ENCODE results near the gene IL12RB2. TPM values are rescaled to one million over a fixed set of nuclear protein-coding genes. Genes with fewer than 3 reads are reported as not detected.

IL12RB2 gene
- total RNA-seq, 1 experiment from 2014 or later: not detected

DNA sequence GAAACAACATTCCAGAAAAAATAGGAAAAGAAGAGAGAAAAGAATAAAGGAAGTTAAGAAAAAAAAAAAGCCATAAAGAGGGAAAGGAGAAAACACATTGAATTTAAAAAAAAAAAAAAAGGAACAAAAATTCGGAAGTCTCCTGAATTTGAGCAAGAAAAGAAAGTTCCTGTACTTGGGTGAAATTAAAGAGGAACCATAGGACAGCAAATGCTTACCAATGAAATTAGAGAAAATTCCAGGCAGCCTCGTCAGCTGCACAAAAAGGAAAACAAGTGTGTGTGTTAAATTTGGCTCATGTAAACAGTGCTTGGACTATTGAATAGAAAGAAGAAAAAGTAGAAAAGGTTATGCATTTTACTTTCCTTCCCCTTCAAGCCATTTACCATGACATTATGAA, 4.9 kb downstream of the IL12RB2 start:
- DNase-seq (ENCODE audit: extremely low read depth, low read depth): no peak

DNA sequence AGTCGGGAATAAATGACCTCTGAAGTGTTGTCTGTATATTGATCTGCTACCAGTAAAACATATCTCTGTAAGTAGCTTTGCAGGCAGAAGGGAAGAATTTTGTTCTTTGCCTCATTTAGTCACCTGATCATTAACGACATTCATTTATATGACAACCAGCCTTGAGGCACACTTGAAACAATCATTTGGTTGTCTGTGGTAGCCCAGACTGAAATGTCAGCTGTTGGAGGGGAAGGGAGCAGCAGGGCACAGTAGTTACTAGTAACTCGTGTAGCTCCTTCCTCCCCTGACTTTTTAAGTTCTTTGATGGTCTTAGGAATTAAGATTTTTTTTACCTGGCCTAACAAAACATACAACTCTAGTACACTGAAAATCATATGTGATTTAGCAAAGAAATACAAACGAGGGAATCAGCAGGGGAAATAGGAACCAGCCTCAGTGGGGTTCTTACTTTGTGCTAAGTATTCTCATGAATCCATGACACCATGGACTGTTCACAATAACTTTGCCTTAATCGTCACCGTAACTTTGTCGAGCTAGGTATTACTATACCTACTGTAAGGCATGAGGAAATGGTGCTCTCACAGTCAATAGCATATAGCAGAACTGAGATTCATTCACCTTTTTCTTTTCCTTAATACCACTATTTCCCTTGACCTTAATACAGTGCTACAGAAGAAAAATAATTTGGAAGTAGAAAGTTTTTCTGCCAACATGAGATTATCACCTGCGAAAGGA, 6.4 kb downstream of the IL12RB2 start:
- no peak for DNase-seq (ENCODE audit: extremely low read depth, low read depth)

DNA sequence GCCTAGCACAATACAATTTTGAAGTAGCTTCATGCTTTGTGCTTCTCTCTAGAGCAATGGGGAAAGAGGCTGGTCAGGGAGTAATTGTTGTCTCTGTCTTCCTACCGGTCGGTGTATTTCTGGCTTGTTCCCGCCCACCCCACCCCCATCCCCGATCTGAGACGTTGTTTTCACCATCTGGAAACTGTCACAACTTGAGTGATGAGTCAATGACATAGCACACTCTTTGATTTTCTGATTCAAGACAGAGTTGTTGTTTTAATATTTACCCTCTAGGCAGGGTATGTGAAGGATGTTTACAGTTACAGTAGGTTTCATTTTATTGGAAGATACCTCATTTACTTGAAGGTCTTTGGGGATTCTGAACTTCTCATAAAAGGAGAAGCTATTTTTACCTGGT, 7.0 kb downstream of the IL12RB2 start:
- no peak for DNase-seq (ENCODE audit: extremely low read depth, low read depth)

DNA sequence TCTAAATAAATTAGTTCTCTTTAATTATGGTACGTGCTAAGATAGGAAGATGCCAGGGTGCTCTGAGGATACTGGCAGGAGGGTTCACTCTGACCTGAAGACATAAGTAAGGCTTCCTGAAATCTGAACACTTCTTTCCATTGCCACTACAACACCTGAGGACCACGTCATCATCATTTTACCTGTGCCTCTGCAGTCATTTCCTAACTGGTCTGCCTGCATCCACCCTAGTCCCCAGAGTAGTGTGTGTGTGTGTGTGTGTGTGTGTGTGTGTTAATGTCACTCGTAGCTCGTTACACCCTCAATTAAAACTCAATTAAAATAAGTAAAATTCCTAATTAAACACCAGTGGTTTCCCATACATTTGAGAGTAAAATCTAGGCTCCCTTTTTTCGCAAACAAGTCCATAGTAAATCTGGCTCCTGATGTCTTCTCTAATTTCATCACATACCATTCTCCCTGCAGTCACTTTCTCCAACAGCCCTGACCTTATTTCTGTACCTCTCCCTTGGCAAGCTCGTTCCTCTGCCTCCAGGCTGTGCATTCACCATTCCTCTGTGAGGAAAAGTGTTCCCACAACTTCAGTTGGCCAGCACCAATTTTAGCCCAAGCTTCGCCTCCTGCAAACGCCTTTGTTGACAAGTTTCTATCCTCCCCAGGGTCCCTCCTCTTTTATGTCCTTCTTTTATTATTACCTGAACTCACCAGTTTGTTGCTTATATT, 8.7 kb downstream of the IL12RB2 start:
- no peak for DNase-seq (ENCODE audit: extremely low read depth, low read depth)

DNA sequence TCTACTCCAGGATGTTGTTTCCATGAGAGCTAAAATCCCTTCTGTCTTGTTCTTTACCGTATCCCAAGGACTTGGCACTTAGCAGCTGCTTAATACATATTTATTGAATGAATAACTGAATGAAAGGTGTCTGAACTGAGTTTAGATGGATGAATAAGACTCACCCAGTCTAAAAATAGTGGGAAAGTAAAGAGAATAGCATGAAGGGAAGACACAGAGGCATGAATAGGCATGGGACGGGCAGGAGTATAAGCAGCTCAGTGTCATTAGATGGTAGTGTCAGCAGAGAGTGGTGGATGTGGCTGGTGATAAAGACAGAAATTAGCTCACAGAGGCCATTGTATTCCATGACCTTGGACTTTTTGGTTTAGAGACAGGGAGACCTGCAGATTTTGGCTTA, 9.2 kb downstream of the IL12RB2 start:
- DNase-seq (ENCODE audit: extremely low read depth, low read depth): no peak

DNA sequence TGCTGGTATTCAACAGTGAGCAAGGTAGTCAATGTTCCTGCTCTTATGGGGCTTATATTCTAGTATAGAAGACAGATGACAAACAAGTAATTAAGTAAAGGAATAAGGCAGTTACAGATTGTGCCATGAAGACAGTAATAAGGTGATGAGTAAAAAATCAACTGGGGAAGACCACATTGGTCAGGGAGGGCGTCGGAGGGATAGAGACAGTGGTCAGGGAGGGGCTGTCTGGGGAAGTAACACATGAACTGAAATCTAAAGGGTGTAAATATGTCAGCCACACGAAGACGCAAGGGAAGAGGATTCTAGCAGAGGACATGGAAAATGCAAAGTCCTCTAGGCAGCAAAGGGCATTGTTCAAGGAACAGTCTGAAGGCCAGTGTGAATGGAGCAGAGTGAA, 10.1 kb downstream of the IL12RB2 start:
- no peak for DNase-seq (ENCODE audit: extremely low read depth, low read depth)

DNA sequence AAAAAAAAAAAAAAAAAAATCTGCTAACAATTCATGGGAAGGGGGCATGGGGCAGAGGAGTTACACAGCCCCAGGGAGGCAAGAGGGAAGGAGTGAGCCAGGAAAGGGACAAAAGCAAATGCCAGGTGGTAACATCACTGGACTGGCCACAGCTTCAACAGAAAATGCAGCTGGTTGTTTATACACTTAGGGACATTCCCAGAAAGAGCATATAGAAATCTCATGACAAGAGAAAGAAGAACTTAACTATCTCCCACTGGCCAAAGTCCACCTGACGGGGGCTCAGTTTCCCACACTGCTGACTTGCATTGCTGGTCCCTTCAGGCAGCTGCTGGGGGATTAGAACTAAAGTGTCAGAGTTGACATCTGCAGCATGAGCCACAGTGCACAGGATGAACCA, 14.8 kb downstream of the IL12RB2 start:
- no peak for DNase-seq (ENCODE audit: extremely low read depth, low read depth)

DNA sequence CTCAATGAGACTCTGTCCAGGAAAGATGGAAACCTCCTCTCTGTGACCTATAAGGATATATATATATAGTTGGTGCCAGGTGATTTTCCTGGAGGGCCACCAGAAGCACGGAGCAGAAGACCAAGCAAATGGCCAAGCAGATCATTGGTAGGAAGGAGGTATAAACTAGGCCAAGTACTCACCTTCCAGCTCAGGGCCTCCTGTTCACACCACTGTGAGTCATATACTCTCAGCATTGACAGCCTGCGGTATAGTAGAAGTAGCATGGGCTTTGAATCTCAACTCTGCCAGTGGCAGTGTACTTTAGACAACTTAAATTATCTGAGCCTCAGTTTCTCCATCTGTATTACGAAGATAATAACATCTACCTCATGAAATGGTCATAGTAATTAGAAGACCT, 15.4 kb downstream of the IL12RB2 start:
- no peak for DNase-seq (ENCODE audit: extremely low read depth, low read depth)

DNA sequence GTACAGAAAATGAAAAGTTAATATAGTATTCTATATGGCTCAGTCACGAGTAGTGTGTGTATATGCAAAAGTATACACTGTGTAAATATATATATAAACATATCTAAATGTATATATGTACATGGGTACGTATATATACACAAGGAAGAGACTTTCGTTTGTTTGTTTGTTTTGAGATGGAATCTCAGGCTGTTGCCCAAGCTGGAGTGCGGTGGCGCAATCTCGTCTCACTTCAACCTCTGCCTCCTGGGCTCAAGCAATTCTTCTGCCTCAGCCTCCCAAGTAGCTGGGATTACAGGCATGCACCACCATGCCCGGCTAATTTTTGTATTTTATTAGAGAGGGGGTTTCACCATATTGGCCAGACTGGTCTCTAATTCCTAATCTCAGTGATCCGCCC, 16.4 kb downstream of the IL12RB2 start:
- DNase-seq (ENCODE audit: extremely low read depth, low read depth): no peak

DNA sequence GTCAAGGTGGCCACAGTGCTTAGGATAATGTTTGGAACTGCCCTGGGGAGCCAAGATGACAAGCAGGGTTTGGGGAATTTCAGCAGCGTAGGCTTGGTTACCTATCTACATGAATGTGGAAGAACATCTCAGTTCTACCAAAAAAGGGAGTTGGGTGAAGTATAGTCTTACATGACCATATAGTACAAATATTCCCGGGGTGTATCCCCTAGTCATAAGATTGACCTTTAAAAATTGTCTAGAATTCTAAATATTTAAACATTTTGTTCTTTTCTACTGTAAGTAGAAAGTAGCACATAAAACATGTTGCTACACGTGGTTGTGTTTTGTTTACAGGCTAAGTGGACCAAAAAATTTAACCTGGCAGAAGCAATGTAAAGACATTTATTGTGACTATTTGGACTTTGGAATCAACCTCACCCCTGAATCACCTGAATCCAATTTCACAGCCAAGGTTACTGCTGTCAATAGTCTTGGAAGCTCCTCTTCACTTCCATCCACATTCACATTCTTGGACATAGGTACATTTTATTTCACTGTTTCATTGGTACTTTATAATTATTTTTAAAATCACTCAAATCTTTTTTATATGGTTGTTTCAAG, 20.3 kb downstream of the IL12RB2 start:
- DNase-seq (ENCODE audit: extremely low read depth, low read depth): no peak

DNA sequence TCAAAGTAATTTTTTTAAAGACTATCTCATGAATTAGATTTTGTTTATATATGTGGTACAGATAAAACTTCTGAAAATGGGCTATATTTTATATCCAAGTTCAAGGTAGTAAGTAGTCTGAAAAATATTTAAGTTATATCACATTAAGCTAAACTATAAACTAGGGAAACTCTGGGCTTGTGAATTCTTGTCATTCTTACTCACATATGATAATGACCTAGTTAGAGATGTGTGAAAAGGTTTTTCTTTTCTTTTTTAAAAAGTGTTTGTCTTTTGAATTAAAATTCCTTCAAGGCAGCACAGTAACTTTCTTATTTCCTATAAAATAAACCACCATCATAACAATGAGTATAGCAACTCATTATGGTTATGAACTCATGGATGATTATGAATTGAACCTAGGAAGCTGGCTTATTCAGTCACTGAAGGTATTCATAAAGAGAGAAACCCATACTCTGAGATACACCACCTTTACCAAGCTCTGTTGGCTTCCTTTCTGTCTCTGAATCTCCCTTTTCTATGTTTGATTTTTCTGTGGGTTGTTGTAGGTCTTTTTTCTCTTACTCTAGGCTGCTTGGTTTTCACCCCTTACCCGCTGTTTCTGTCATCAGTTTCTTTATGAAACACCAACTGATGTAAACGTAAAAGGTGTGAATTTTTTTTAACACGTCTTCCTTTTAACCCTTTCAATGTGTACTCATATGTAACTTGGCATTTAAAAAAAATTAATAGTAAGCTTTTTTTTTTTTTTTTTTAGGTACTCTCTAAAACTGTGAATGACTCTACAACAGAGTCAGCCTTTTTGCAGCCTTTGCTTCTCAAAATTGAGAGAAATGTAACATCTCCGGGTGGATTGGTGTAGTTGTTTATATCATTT, 25.2 kb downstream of the IL12RB2 start:
- no peak for DNase-seq (ENCODE audit: extremely low read depth, low read depth)

DNA sequence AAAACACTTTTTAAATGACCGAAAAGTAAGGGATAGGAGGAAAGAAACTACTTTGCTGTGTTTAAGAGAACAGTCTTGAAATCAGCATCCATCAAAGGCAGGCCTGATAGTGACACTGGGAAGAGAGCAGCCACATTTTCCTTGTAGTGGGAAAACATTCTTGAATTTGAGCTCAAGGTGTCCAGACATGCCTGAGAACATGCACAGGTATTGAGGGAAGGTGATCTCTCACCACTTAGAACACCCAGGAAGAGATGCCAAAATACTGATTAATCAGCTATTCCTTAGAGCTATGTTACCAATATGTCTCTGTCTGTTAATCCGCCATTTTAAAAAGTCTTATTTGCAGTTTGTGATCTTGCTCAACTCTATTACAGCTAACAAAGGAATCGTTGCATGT, 25.9 kb downstream of the IL12RB2 start:
- no peak for DNase-seq (ENCODE audit: extremely low read depth, low read depth)

DNA sequence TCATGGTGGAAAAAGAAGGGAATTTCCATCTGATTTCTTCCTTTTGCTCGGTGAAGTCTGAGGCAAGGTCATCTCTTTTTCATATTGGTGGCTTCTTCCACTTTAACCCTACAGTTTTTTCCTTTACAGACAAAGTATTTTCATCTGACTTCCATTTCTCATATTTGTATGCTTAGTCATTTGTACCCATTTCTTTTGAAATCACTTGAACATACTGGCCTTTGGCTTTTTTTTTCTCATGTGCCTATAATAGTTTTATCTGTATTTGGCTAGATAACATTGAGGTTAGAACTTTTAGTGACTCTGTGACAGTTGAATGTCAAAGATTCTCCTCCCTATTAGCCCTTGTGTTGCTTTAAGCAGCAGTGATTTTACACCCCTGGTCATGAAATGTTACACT, 27.7 kb downstream of the IL12RB2 start:
- DNase-seq (ENCODE audit: extremely low read depth, low read depth): no peak

DNA sequence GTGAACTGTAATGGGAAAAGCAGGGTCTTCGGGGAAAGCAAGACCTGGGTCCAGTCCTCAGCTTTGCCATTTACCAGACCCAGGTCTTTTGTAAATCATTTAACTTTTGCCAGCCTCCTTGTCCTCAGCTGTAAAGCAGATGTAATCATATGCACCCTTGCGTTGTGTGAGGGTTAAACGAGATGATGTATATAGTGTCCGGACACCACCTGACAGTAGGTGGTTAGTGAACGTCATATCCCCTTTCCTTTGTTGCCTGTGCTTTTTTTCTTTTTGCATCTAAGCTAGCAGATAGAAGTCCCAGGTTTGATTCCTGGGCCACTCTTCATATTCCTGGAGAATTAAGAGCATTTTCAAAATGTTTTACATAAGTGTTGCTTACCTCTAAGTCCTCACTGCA, 28.5 kb downstream of the IL12RB2 start:
- no peak for DNase-seq (ENCODE audit: extremely low read depth, low read depth)

DNA sequence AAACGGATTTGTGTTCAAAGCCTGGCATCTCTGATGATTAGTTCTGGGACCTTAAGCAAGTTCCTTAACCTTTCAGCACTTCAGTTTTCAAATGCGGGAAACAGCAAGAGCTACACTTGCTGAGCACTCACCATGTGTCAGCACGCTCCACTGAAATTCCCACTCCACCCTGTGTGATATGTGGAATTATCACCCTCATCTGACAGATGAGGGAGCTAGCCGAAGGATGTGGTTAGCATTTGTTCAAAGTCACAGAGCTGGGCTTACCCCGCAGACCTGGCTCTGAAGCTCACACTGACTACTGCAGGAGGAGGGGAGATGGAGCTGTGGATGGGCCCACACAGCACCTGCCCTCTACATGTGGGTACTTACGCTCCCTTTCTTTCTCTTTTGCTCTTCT, 29.1 kb downstream of the IL12RB2 start:
- DNase-seq (ENCODE audit: extremely low read depth, low read depth): no peak

DNA sequence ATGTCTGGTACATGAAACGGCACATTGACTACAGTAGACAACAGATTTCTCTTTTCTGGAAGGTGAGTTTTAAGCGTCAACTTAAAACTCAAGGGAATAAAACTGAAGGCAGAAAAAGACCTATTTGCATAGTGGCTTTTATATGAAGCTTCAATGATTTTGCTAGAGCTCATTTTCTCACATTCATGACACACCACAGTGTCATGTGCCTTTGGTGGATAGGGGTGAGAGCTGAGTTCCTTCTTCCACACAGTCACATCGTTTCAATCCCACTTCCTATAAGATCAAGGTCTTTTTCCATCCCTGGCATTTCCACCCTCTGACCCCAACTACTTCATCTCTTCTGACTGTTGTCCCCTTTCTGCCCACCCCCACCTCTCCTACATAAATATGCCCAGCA, 31.0 kb downstream of the IL12RB2 start:
- DNase-seq (ENCODE audit: extremely low read depth, low read depth): no peak

DNA sequence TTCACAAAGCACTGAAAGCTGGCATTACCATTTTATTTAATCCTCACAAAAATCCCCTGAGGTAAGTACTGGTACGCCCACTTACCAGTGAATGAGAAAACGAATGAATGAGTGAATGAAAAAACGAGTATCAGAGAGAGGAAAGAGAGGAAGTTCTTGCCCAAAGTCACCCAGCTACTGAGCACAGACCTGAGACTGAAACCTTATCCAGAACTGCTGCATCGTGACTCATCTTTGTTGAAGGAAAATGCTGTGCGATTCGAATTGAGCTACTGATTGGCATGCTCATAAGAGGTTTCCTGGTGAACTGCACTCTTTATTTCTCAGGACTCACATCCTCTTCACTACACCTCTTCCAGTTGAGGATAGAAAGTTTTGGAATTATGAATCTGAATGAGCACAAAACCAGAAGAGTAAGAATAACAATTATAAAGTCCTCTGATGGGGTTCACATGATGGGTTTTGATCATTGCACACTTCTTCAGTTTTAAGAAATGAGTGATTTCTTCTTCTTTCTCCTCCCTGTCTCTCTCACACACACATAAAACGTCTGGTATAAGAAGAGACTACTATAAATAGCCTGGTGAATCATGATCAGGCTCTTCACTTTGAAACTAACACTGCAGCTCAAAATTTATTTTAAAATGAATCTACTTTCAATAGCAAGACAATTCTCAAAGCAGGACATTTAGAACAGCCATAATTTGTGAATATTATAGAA, 32.1 kb downstream of the IL12RB2 start:
- peak; percentile 7 for DNase-seq (ENCODE audit: extremely low read depth, low read depth)

DNA sequence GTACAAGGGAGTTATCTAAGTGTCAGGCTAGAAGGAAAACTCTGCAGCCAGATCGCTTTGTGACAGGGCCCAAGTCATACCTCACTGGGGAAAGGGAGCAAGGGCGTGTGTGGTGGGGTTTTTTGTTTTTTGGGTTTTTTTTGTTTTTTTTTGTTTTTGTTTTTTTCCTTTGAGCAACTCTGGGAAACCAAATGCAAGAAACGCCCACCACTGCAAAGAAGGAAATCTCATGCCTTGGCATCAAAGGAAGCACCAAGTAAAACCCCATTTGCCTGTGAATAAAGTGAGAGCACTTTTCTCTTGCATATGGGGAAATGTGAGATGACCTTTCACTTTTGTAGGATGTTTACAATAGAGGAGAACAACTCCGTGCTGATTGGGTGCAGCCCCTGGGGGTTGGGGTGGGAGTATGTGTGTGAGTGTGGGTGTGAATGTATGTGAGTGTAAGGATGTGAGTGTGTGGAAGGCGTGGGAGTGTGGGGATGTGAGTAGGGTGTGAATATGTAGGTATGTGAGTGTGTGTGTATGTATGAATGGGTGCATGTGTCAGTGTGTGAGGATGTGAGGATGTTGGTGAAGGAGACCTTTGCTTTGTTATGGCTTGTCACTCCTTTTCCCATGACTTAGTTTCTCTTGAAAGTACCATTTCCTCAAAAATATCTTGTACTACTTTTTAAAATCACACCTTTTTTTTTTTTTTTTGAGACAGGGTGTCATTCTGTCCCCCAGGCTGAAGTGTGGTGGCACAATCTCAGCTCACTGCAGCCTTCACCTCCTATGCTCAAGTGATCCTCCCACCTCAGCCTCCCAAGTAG, 34.6 kb downstream of the IL12RB2 start:
- no peak for DNase-seq (ENCODE audit: extremely low read depth, low read depth)

DNA sequence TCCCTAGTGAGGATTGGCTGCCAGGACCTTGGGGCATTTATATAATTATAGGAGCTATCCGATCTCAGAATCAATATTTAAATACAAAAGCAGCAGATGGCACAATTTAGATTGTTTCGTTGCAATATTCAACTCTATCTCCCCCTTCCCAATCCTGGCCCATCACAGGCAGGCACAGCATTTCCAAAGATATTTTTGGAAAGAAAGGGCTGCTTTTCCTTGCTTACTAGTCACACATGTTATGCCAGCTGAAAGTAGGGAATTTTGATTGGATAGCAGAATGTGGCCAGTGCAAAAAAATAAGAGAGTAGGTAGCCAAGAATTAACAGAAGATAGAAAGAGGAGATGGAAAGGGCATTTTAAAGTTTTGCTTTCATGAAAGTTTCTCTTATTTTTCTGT, 37.9 kb downstream of the IL12RB2 start:
- no peak for DNase-seq (ENCODE audit: extremely low read depth, low read depth)

DNA sequence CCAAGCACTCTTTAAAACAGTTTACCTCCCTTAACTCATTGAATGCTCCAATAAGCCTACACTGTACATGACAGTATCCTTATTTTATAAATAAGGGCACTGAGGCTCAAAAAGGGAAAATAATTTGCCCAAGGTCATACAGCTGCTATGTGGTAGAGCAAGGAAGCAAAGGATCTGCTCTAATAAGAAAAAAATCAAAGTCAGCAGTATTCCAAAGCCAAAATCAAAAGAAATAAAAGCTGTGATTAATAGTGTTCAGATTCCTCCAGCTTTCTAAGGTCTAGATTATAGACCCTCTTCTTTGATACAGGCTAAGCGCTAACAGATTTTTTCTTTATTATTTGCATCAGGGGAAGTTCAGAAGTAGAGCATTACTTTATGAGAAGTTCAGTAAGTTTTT, 39.3 kb downstream of the IL12RB2 start:
- DNase-seq (ENCODE audit: extremely low read depth, low read depth): no peak

Measured in NCI-H460 (cell line).